Measurements from ENCODE around the gene SRM.
"Not testable (repeated sequence)": the region's sequence is repeated elsewhere in the genome, so short reads cannot be mapped to it uniquely, and the experiment has no call there.

SRM gene

GRCh38 chr1:11059968-11060830 is at the start of gene SRM:
Gene SRM (minus strand): TSS chr1:11060018. CDS start chr1:11059943, 75 bp downstream.
- peak; percentile 68 for DNase-seq (ENCODE audit: low read depth)
- peak within 1 kb of the TSS; percentile 96 for H3K4me3 ChIP-seq (ENCODE audit: low read depth, low read length)

GRCh38 chr1:11109047-11109760 is 49.4 kb upstream of the SRM start:
- no peak overlapping the region for H3K4me3 ChIP-seq (ENCODE audit: low read depth, low read length)
- DNase-seq (ENCODE audit: low read depth): no peak

- H3K4me3 ChIP-seq (ENCODE audit: low read depth, low read length): no peak overlapping the region
- DNase-seq (ENCODE audit: low read depth): no peak
Observed at GRCh38 chr1:11107599-11107998, 47.8 kb upstream of the SRM start.

- H3K4me3 ChIP-seq (ENCODE audit: low read depth, low read length): no peak overlapping the region
- DNase-seq (ENCODE audit: low read depth): no peak
Observed at GRCh38 chr1:11105586-11105985, 45.8 kb upstream of the SRM start.

GRCh38 chr1:11101347-11101746 is 41.5 kb upstream of the SRM start:
- H3K4me3 ChIP-seq (ENCODE audit: low read depth, low read length): no peak overlapping the region
- DNase-seq (ENCODE audit: low read depth): no peak

- DNase-seq (ENCODE audit: low read depth): not testable (repeated sequence)
Observed at GRCh38 chr1:11100806-11101205, 41.0 kb upstream of the SRM start.

GRCh38 chr1:11100149-11100493 is 40.3 kb upstream of the SRM start:
- DNase-seq (ENCODE audit: low read depth): no peak
- peak overlapping the region; percentile 96 for H3K4me3 ChIP-seq (ENCODE audit: low read depth, low read length)

More at GRCh38 chr1:11100806-11101205, 41.0 kb upstream of the SRM start:
- not testable (repeated sequence) for H3K4me3 ChIP-seq (ENCODE audit: low read depth, low read length)

- peak; percentile 46 for DNase-seq (ENCODE audit: low read depth)
- peak within 1 kb of the TSS; percentile 96 for H3K4me3 ChIP-seq (ENCODE audit: low read depth, low read length)
Observed at GRCh38 chr1:11099310-11100148, 39.7 kb upstream of the SRM start, which contains the start of gene EXOSC10. Gene EXOSC10 (minus strand): TSS chr1:11099869. CDS start chr1:11099831, 38 bp downstream.

GRCh38 chr1:11098931-11099309 is 39.1 kb upstream of the SRM start:
- DNase-seq (ENCODE audit: low read depth): no peak
- peak overlapping the region; percentile 96 for H3K4me3 ChIP-seq (ENCODE audit: low read depth, low read length)

GRCh38 chr1:11083784-11084183 is 24.0 kb upstream of the SRM start:
- H3K4me3 ChIP-seq (ENCODE audit: low read depth, low read length); DNase-seq (ENCODE audit: low read depth): not testable (repeated sequence)

GRCh38 chr1:11080931-11081330 is 21.1 kb upstream of the SRM start:
- H3K4me3 ChIP-seq (ENCODE audit: low read depth, low read length): no peak overlapping the region
- DNase-seq (ENCODE audit: low read depth): no peak

GRCh38 chr1:11078631-11079030 is 18.8 kb upstream of the SRM start:
- peak; percentile 38 for DNase-seq (ENCODE audit: low read depth)
- H3K4me3 ChIP-seq (ENCODE audit: low read depth, low read length): no peak overlapping the region

GRCh38 chr1:11073398-11073797 is 13.6 kb upstream of the SRM start:
- not testable (repeated sequence) for DNase-seq (ENCODE audit: low read depth); H3K4me3 ChIP-seq (ENCODE audit: low read depth, low read length)

GRCh38 chr1:11072216-11072917 is 12.5 kb upstream of the SRM start:
- DNase-seq (ENCODE audit: low read depth): no peak
- H3K4me3 ChIP-seq (ENCODE audit: low read depth, low read length): no peak overlapping the region

- no peak for DNase-seq (ENCODE audit: low read depth)
- no peak overlapping the region for H3K4me3 ChIP-seq (ENCODE audit: low read depth, low read length)
Observed at GRCh38 chr1:11071463-11072215, 11.8 kb upstream of the SRM start.

- DNase-seq (ENCODE audit: low read depth): no peak
- H3K4me3 ChIP-seq (ENCODE audit: low read depth, low read length): no peak overlapping the region
Observed at GRCh38 chr1:11070876-11071275, 11.1 kb upstream of the SRM start.

GRCh38 chr1:11068600-11069473 is 9.0 kb upstream of the SRM start:
- no peak for DNase-seq (ENCODE audit: low read depth)
- H3K4me3 ChIP-seq (ENCODE audit: low read depth, low read length): no peak overlapping the region

All from skeletal muscle cell (primary cell).